ENCODE measurements around the gene TPT1. TPM values are rescaled to one million over a fixed set of nuclear protein-coding genes. Genes with fewer than 3 reads are reported as not detected.

Gene TPT1
- total and polyA plus RNA-seq, 7 donors, result 7,807 to 19,074 (median 12,417) TPM

- Histone ChIP-seq H3K9me3 (no peaks in the 10 kb centered on the region), H3K27ac (no peak overlapping the region), H3K4me1 (peaks cover 21% of the 10 kb centered on the region), H3K4me3 (no peak overlapping the region), H3K36me3 (ENCODE audit: insufficient read depth in 1 of 2, low read depth in 1 of 2) (peaks cover 0 to 6% of the 10 kb centered on the region in 2 donors), H3K27me3 (ENCODE audit: insufficient read depth in 3 of 3, low read length in 2 of 3) (no peaks in the 10 kb centered on the region)
- intact Hi-C loops (cut with DNase I), result loop anchor here in 1 of 2 donors (5.0 kb wide), 1 partner anchor 32 kb away; no protein-coding TSS in a partner anchor
- ATAC-seq (no peak), DNase-seq (no peak)
- 92 to 98% (median 92%) methylated on average over 10 of the region's 10 CpGs for WGBS, 3 donors
- TF ChIP-seq, protein P1, sequence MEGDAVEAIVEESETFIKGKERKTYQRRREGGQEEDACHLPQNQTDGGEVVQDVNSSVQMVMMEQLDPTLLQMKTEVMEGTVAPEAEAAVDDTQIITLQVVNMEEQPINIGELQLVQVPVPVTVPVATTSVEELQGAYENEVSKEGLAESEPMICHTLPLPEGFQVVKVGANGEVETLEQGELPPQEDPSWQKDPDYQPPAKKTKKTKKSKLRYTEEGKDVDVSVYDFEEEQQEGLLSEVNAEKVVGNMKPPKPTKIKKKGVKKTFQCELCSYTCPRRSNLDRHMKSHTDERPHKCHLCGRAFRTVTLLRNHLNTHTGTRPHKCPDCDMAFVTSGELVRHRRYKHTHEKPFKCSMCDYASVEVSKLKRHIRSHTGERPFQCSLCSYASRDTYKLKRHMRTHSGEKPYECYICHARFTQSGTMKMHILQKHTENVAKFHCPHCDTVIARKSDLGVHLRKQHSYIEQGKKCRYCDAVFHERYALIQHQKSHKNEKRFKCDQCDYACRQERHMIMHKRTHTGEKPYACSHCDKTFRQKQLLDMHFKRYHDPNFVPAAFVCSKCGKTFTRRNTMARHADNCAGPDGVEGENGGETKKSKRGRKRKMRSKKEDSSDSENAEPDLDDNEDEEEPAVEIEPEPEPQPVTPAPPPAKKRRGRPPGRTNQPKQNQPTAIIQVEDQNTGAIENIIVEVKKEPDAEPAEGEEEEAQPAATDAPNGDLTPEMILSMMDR (IDR thresholded peaks at IDR 0.05), result no peak
Measured at GRCh38 chr13:45364876-45365557, 24.0 kb upstream of the TPT1 start.

DNA sequence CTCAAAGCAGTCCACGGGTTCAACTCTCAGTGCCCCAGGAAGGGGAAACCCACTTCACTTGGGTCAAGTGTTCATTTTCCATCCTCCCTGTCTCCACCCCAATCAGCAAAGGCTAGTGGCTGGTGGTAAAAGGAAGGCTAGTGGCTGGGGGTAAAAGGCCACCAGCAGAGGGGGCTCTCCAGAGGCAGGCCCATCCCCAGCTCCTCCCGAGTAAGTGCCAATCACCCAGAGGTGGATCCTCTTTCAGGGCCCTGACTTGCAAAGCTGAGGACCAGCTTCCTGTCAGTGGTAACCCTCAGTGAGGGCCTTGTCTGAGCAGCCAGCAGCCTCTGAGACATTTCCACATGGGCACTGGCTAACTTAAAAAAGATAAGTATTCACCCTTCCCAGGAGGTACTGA lies 22.0 kb upstream of the TPT1 start:
- H3K4me3 ChIP-seq, result no peak overlapping the region
- no peaks in the 10 kb centered on the region for H3K27me3 ChIP-seq (ENCODE audit: insufficient read depth in 3 of 3, low read length in 2 of 3)
- no peak overlapping the region for H3K27ac ChIP-seq
- H3K4me1 ChIP-seq, result peaks cover 8% of the 10 kb centered on the region
- TF ChIP-seq, protein P1 (IDR thresholded peaks at IDR 0.05), result no peak
- DNase-seq (no peak), ATAC-seq (peak in 2 of 4 donors; percentile 18 to 39)
- 77 to 97% (median 83%) methylated on average over 2 of the region's 2 CpGs for WGBS, 3 donors
- intact Hi-C loops (cut with DNase I), result loop anchor here in 1 of 2 donors (5.0 kb wide), 1 partner anchor 34 kb away; no protein-coding TSS in a partner anchor
- peaks cover 0 to 14% of the 10 kb centered on the region in 2 donors for H3K36me3 ChIP-seq (ENCODE audit: insufficient read depth in 1 of 2, low read depth in 1 of 2)
- H3K9me3 ChIP-seq, result no peaks in the 10 kb centered on the region

DNA sequence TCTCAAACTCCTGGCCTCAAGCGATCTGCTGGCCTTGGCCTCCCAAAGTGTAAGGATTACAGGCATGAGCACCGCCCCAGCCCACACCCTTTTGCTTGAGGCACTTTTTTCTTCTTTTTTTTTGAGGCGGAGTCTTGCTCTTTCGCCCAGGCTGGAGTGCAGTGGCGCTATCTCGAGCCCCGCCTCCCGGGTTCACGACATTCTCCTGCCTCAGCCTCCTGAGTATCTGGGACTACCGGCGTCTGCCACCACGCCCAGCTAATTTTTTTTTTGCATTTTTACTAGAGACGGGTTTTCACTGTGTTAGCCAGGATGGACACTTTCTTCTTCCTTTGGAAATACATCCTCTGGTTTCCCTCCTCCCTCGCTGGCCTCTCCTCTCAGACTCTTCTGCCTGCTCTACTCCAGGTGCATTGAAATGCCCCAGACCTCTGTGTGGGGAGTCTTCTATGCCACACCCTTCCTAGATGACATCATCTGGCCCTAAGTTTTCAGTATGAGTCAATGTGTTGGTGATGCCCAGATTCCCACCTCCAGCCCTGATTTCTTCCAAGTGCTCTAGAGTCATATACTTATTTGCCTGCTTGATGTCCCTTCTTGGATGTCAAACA lies 20.7 kb upstream of the TPT1 start:
- H3K27me3 ChIP-seq (ENCODE audit: insufficient read depth in 3 of 3, low read length in 2 of 3), result no peaks in the 10 kb centered on the region
- H3K4me1 ChIP-seq, result no peaks in the 10 kb centered on the region
- H3K36me3 ChIP-seq (ENCODE audit: insufficient read depth in 1 of 2, low read depth in 1 of 2), result peaks cover 3 to 24% of the 10 kb centered on the region in 2 donors
- TF ChIP-seq, protein P1 (IDR thresholded peaks at IDR 0.05), result no peak
- ATAC-seq (peak in 3 of 4 donors; percentile 39 to 51 (median 44)), DNase-seq (no peak)
- intact Hi-C loops (cut with DNase I), result loop anchor here in 1 of 2 donors (5.0 kb wide), 1 partner anchor 36 kb away; no protein-coding TSS in a partner anchor
- H3K4me3 ChIP-seq, result no peak overlapping the region
- H3K27ac ChIP-seq, result no peak overlapping the region
- no peaks in the 10 kb centered on the region for H3K9me3 ChIP-seq
- 94 to 97% (median 96%) methylated on average over 14 of the region's 14 CpGs for WGBS, 3 donors

- no peaks in the 10 kb centered on the region for H3K9me3 ChIP-seq
- H3K36me3 ChIP-seq (ENCODE audit: insufficient read depth in 1 of 2, low read depth in 1 of 2), result peaks cover 7 to 62% of the 10 kb centered on the region in 2 donors
- no peak for DNase-seq
- H3K4me3 ChIP-seq, result no peak overlapping the region
- TF ChIP-seq, protein P1 (IDR thresholded peaks at IDR 0.05), result no peak
- 79 to 82% (median 82%) methylated on average over 7 of the region's 7 CpGs for WGBS, 3 donors
- H3K4me1 ChIP-seq, result no peaks in the 10 kb centered on the region
- no peaks in the 10 kb centered on the region for H3K27me3 ChIP-seq (ENCODE audit: insufficient read depth in 3 of 3, low read length in 2 of 3)
- no peak overlapping the region for H3K27ac ChIP-seq
- ATAC-seq, result no peak
- intact Hi-C loops (cut with DNase I), result no loop called here
Measured at GRCh38 chr13:45356966-45357672, 16.1 kb upstream of the TPT1 start.

All from psoas muscle (tissue), 8 donors.